SHP77 treated with DMSO at 0.1 percent for 48 hours (cell line): ENCODE data around the gene TPST1.
"Not testable (repeated sequence)": the region's sequence is repeated elsewhere in the genome, so short reads cannot be mapped to it uniquely, and the experiment has no call there.

Experiments
- DNase-seq: peaks from one replicate; lab custom pipeline; 2025; lab: John Stamatoyannopoulos, UW

Gene TPST1

GRCh38 chr7:66379542-66380160 is 174.5 kb downstream of the TPST1 start:
- no peak for DNase-seq

GRCh38 chr7:66380272-66380888 is 175.2 kb downstream of the TPST1 start:
- no peak for DNase-seq

- not testable (repeated sequence) for DNase-seq
Measured at GRCh38 chr7:66382182-66382923, 177.2 kb downstream of the TPST1 start.

- DNase-seq, result not testable (repeated sequence)
Measured at GRCh38 chr7:66385191-66385905, 180.2 kb downstream of the TPST1 start.

- DNase-seq, result not testable (repeated sequence)
Measured at GRCh38 chr7:66395128-66395571, 190.0 kb downstream of the TPST1 start.

GRCh38 chr7:66396052-66396451 is 190.9 kb downstream of the TPST1 start:
- not testable (repeated sequence) for DNase-seq

GRCh38 chr7:66398841-66399240 is 193.7 kb downstream of the TPST1 start:
- not testable (repeated sequence) for DNase-seq

- DNase-seq, result no peak
Measured at GRCh38 chr7:66399566-66399965, 194.4 kb downstream of the TPST1 start.

GRCh38 chr7:66400400-66400799 is 195.3 kb downstream of the TPST1 start:
- DNase-seq, result no peak

- not testable (repeated sequence) for DNase-seq
Measured at GRCh38 chr7:66401126-66401525, 196.0 kb downstream of the TPST1 start.

- not testable (repeated sequence) for DNase-seq
Measured at GRCh38 chr7:66401932-66402331, 196.8 kb downstream of the TPST1 start.

GRCh38 chr7:66403564-66403963 is 198.4 kb downstream of the TPST1 start:
- no peak for DNase-seq

- no peak for DNase-seq
Measured at GRCh38 chr7:66409493-66409892, 204.4 kb downstream of the TPST1 start.
